Thyroid gland (tissue), 4 donors: ENCODE measurements around the gene PGRMC1.

ENCODE experiments used
- POLR2A ChIP-seq, 2 donors: fragments of 450-650 bp; IDR thresholded peaks; one replicate each; pipeline ENCODE4 v1.6.1; 2017; ENCODE audit warnings: antibody characterized with exemption in 2 of 2, mild to moderate bottlenecking in 2 of 2, moderate library complexity in 1 of 2
- TF ChIP-seq, protein P1 (sequence below), 6 experiments: fragments of 200-600 bp in 3 of 6; fragments of 450-650 bp in 3 of 6; sonication (generic) in 3 of 6; IDR thresholded peaks; one replicate each; pipeline ENCODE4 v1.5.1; 2016 to 2019; ENCODE audit warnings: antibody characterized with exemption in 6 of 6, mild to moderate bottlenecking in 2 of 6, inconsistent platforms in 1 of 6, moderate library complexity in 1 of 6

DNA sequence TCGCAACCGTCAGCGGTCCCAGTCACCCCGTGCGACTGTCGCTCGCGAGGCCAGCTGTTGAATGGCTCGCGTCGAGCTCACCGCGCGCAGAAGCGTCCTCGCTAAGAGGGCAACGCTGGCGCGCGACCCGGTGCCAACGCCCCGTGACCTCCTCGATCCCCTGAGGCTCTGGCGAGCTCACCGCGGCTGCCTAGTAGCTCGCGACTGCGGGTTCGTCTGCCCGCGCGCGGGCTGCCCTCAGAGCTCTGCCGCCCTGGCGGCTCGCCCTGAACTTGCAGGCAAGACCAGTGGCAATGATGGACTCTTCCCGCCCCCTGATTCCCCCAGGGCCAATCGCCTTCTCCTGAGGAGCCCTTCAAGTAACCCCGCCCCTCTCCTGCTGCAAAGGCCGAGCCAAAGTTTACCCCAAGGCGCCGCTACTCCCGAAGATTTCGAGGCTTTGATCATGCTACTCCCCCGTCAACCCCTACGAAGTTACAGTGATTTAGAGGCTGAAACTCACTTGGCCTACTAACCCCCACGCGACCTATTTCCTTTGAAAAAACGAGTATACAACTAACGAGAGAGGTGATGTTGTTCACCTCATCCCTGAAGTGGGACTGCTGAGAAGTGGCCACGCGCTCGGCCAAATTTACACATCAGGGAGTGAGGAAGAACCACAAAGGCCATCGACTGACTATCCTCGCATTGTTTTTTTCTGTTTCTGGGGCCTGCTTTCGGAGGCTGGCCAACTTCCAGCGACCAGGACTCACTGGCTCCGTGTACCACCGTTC lies 37.5 kb downstream of the PGRMC1 start:
- TF ChIP-seq, protein P1, sequence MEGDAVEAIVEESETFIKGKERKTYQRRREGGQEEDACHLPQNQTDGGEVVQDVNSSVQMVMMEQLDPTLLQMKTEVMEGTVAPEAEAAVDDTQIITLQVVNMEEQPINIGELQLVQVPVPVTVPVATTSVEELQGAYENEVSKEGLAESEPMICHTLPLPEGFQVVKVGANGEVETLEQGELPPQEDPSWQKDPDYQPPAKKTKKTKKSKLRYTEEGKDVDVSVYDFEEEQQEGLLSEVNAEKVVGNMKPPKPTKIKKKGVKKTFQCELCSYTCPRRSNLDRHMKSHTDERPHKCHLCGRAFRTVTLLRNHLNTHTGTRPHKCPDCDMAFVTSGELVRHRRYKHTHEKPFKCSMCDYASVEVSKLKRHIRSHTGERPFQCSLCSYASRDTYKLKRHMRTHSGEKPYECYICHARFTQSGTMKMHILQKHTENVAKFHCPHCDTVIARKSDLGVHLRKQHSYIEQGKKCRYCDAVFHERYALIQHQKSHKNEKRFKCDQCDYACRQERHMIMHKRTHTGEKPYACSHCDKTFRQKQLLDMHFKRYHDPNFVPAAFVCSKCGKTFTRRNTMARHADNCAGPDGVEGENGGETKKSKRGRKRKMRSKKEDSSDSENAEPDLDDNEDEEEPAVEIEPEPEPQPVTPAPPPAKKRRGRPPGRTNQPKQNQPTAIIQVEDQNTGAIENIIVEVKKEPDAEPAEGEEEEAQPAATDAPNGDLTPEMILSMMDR (IDR thresholded peaks at IDR 0.05) = peak in 1 of 6 experiments; percentile 12
- TF ChIP-seq POLR2A (IDR thresholded peaks at IDR 0.05) = no peak
